HTR-8/SVneo (cell line): ENCODE results near the gene LBH.

Source experiments
- DNase-seq: peaks from one replicate; pipeline ENCODE4 v3.0.0; 2011; ENCODE audit warnings: low spot score, mixed read lengths; ENCODE audit not compliant: insufficient read length
- FAIRE-seq: peaks from 2 replicates; lab custom pipeline; 2011; peaks lifted over from hg19 to GRCh38; lab: Jason Lieb, UNC

LBH gene

GRCh38 chr2:30213907-30214463 is 17.3 kb upstream of the LBH start:
- FAIRE-seq, result no peak
- no peak for DNase-seq

DNA sequence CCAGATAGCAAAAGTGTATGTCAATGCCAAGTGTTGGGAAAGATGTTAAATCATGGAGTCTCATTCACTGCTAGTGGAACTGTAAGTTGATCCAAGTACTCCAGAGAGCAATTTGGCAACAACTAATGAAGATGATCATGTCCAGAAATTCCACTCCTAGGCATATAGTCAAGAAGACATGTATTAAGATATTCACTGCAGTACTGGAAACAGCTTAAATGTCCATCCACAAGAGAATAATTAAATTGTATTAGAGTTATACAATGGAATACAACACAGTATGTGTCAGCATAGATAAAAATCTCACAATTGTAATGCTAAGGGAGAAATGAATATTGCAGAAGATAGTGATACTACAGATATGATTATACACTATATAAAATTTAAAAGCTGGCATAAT is 15.2 kb upstream of the LBH start:
- DNase-seq, result no peak
- FAIRE-seq, result no peak

- FAIRE-seq (peak; percentile 16), DNase-seq (no peak)
Observed at GRCh38 chr2:30217644-30218337, 13.5 kb upstream of the LBH start.

- FAIRE-seq, result no peak
- DNase-seq, result no peak
Observed at GRCh38 chr2:30218338-30218713, 13.0 kb upstream of the LBH start.

DNA sequence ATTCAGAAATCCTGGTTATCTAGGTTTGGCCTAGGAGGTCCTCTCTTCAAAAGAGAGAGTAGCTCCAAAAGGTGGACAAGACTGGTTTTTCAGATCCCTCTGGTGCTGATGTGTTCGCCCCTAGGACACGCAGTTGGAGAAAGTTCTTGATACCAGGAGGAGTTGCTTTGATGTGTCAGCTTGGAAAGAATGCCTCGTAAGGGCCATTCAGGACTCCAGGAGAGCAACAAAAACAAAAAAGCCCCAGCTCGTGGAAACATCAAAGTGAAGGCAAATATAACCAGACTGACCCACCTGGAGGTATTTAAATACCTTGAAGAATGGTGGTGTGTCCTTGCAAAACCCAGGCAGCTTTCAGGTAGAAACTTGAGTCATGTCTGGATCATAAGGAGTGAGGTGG is 12.5 kb upstream of the LBH start:
- FAIRE-seq (no peak), DNase-seq (no peak)

GRCh38 chr2:30219886-30220875 is 11.2 kb upstream of the LBH start:
- no peak for FAIRE-seq
- DNase-seq, result no peak

DNA sequence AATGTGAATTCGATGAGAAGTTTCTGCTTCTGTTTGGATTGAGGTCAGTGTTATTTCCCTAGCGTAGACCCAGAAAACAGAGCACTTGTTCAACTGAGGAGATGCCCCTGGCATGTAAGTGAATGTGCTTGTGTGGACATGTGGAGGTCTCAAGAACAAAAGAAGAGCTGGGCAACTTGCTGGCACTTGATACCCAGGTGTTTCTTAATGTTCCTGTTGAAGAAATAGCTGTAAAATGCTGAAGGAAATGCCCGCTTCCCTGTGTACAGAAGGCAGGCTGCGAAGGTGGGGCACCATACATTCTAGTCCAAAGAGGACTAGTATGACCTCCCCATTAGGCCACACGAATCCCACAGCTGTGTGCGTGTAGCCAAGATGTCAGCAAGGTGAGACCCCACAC is 9.8 kb upstream of the LBH start:
- FAIRE-seq (no peak), DNase-seq (no peak)

DNA sequence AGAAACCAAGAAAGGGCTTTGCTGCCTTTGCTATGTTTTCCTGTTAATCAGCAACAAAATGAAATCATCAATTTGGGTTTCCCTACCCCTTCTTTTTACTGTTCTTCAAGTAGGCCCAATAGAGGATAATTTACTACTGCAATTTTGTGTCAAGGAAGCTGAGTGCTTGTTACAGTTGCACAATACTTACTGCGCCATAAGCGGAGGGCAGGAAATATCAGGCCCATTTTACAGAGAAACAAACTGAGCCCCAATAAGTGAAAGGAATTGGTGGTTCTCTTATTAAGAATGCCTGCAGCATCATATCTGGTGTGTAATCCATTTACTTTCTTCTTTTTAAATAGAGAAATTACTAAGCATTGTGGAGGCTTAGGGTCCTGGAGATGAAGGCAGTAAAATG is 9.3 kb upstream of the LBH start:
- DNase-seq, result no peak
- FAIRE-seq, result no peak

GRCh38 chr2:30222636-30223360 is 8.5 kb upstream of the LBH start:
- FAIRE-seq, result no peak
- DNase-seq, result no peak

DNA sequence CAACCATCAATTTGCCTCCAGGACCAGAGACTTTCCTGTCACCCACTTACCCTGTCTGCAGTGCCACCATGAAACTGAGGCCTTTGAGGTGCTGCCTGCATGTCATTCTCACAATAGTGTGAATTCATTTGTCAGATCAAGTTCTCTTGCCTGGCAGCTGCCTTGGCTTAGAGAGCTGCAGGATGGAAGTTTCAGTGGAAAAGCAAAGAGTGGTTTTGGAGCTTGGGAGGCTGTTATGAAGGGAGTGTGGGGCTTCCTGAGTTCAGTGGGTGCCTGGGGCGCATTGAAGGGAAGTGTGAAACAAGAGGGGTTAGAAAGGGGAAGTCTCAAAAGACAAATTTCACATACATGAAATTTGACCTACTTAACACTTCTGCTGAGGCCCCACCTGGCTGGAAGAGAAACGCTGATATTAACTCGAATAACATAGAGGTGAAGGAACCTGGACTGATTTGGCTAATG is 7.9 kb upstream of the LBH start:
- FAIRE-seq (no peak), DNase-seq (no peak)

- no peak for FAIRE-seq
- no peak for DNase-seq
Observed at GRCh38 chr2:30224151-30224550, 7.2 kb upstream of the LBH start.

DNA sequence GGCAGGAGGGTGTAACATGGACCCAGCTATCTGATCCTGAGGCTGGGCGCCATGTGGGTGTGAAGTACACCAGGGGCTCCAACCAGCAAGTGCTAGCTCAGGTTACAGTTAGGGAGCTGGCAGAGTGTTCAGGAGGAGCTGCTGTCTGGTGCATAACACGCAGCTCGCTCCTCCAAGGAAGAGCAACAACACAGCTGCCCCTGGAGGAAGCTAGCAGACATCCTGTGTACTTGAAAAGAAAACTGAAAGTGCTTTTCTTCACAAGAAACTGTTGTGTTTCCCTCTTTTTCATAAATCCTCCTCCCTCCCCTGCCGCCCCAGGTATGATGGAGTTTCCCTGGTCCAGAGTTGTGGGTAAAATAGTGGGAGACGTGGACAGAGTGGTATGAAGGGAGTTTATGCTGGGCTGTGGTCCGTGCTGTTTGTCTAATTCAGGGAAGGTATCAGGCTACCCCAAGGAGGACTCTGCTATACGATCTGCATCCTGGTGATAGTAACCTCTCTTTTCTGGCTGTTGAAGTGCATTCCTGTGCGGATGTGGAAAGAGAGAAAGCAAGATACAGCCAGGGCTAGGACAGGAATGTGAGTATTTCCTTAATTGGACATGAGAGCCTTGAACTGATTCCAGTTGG is 6.1 kb upstream of the LBH start:
- FAIRE-seq (peak; percentile 75), DNase-seq (peak; percentile 58)

GRCh38 chr2:30226144-30227032 is 4.9 kb upstream of the LBH start:
- FAIRE-seq (no peak), DNase-seq (no peak)

DNA sequence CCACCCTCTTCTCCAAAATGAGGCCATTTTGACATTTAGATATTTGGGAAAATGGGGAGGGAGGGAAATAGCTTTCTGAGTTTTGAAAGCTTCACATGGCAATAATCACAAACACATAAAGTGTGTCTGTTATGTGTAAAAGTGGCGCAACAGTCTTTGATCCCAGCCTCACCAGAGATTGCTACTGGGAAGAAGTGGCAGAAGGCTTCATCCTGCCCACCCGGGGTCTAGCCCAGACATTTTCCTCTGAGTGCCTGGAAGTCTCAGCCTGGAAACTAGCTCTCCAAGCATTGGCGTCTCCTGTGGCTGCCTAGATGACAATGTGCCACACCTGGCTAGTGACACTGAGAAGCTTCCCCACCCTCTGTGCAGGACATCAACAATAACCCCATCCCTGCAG is 1.7 kb upstream of the LBH start:
- FAIRE-seq (no peak), DNase-seq (no peak)

GRCh38 chr2:30230497-30231211 is 680 bp upstream of the LBH start:
- peak; percentile 45 for DNase-seq
- FAIRE-seq, result no peak

- peak; percentile 65 for DNase-seq
Observed at GRCh38 chr2:30231996-30232800, 864 bp downstream of the LBH start.

GRCh38 chr2:30232801-30233130 is 1.4 kb downstream of the LBH start:
- DNase-seq (no peak), FAIRE-seq (no peak)

More at GRCh38 chr2:30231996-30232800, 864 bp downstream of the LBH start:
- FAIRE-seq, result no peak
